ENCODE measurements around the gene PPP2R2C.

DNA sequence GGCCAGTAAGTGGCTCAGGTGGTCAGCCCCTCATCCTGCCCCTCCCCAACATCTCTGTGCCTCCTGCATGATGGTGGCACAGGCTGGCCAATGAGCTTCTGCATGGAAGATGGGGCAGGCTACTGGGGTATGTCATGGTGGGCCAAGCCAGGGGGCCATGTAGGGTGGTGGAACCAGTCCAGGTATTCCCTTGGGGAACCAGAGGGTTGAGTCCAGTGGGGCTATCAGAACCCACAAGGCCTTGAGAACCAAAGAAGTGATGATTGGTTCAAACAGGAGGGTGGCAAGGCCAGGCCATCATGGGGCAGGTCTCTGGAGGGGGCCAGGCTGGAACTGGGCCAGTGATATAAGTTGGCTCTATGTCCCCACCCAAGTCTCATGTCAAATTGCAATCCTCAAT, 18.8 kb upstream of the PPP2R2C start:
- TF ChIP-seq, protein P1, sequence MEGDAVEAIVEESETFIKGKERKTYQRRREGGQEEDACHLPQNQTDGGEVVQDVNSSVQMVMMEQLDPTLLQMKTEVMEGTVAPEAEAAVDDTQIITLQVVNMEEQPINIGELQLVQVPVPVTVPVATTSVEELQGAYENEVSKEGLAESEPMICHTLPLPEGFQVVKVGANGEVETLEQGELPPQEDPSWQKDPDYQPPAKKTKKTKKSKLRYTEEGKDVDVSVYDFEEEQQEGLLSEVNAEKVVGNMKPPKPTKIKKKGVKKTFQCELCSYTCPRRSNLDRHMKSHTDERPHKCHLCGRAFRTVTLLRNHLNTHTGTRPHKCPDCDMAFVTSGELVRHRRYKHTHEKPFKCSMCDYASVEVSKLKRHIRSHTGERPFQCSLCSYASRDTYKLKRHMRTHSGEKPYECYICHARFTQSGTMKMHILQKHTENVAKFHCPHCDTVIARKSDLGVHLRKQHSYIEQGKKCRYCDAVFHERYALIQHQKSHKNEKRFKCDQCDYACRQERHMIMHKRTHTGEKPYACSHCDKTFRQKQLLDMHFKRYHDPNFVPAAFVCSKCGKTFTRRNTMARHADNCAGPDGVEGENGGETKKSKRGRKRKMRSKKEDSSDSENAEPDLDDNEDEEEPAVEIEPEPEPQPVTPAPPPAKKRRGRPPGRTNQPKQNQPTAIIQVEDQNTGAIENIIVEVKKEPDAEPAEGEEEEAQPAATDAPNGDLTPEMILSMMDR (IDR thresholded peaks at IDR 0.05; ENCODE audit: insufficient read depth, low read length) = no peak
- TF ChIP-seq POLR2AphosphoS5 (IDR thresholded peaks at IDR 0.05; ENCODE audit: low read depth) (no peak), GABPA (IDR thresholded peaks at IDR 0.05; ENCODE audit: low read depth) (no peak)
- TF ChIP-seq, protein P2, sequence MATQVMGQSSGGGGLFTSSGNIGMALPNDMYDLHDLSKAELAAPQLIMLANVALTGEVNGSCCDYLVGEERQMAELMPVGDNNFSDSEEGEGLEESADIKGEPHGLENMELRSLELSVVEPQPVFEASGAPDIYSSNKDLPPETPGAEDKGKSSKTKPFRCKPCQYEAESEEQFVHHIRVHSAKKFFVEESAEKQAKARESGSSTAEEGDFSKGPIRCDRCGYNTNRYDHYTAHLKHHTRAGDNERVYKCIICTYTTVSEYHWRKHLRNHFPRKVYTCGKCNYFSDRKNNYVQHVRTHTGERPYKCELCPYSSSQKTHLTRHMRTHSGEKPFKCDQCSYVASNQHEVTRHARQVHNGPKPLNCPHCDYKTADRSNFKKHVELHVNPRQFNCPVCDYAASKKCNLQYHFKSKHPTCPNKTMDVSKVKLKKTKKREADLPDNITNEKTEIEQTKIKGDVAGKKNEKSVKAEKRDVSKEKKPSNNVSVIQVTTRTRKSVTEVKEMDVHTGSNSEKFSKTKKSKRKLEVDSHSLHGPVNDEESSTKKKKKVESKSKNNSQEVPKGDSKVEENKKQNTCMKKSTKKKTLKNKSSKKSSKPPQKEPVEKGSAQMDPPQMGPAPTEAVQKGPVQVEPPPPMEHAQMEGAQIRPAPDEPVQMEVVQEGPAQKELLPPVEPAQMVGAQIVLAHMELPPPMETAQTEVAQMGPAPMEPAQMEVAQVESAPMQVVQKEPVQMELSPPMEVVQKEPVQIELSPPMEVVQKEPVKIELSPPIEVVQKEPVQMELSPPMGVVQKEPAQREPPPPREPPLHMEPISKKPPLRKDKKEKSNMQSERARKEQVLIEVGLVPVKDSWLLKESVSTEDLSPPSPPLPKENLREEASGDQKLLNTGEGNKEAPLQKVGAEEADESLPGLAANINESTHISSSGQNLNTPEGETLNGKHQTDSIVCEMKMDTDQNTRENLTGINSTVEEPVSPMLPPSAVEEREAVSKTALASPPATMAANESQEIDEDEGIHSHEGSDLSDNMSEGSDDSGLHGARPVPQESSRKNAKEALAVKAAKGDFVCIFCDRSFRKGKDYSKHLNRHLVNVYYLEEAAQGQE (IDR thresholded peaks at IDR 0.05; ENCODE audit: insufficient replicate concordance, low read depth) = no peak

Measured in HL-60 (cell line).